ENCODE data around the gene RIT2. TPM values are rescaled to one million over a fixed set of nuclear protein-coding genes. Genes with fewer than 3 reads are reported as not detected.

The RIT2 gene
- total RNA-seq, 1 experiment from 2014 or later, result 1.5 TPM

DNA sequence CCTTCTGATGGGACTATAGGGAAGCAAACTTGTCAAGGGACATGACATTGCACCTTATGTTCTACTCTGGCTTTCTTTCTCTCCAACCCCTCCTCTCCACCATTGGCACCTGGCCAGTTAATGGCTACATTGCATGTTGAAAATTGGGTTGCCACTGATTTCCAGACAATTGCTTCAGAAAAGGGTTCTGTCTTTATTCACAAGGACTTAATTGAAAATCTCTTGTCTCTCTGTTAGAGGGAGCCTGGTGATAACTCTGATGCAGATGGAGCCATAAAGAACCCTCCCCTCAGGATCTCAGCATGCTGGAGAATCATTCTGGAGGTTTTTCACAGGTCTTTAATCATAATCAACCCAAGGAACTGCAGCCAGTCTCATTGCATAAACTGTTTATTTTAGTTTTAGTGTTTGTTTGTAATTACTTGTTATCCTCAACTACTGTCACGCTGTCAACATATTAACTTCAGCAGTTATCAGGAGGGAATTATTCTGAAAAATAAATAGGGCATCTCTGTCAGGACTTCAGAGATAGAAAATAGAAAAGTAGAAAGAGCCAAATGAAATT lies 316.8 kb downstream of the RIT2 start:
- no peak overlapping the region for H3K4me3 Mint-ChIP-seq
- ChIA-PET CTCF (no interaction called here), POLR2A (no interaction called here)
- no peak overlapping the region for H3K27ac Mint-ChIP-seq
- H3K27me3 Mint-ChIP-seq (ENCODE audit: low read depth), result no peaks in the 10 kb centered on the region
- DNase-seq (ENCODE audit: low spot score), result no peak
- H3K9me3 Mint-ChIP-seq, result peaks cover 13% of the 10 kb centered on the region
- no peak for ATAC-seq
- H3K36me3 Mint-ChIP-seq, result peaks cover 13% of the 10 kb centered on the region
- H3K4me1 Mint-ChIP-seq, result peaks cover 22% of the 10 kb centered on the region
- TF ChIP-seq, protein P1, sequence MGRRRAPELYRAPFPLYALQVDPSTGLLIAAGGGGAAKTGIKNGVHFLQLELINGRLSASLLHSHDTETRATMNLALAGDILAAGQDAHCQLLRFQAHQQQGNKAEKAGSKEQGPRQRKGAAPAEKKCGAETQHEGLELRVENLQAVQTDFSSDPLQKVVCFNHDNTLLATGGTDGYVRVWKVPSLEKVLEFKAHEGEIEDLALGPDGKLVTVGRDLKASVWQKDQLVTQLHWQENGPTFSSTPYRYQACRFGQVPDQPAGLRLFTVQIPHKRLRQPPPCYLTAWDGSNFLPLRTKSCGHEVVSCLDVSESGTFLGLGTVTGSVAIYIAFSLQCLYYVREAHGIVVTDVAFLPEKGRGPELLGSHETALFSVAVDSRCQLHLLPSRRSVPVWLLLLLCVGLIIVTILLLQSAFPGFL (CRISPR knock-in tag; IDR thresholded peaks at IDR 0.05; ENCODE audit: borderline replicate concordance), result no peak
- TF ChIP-seq, protein P2, sequence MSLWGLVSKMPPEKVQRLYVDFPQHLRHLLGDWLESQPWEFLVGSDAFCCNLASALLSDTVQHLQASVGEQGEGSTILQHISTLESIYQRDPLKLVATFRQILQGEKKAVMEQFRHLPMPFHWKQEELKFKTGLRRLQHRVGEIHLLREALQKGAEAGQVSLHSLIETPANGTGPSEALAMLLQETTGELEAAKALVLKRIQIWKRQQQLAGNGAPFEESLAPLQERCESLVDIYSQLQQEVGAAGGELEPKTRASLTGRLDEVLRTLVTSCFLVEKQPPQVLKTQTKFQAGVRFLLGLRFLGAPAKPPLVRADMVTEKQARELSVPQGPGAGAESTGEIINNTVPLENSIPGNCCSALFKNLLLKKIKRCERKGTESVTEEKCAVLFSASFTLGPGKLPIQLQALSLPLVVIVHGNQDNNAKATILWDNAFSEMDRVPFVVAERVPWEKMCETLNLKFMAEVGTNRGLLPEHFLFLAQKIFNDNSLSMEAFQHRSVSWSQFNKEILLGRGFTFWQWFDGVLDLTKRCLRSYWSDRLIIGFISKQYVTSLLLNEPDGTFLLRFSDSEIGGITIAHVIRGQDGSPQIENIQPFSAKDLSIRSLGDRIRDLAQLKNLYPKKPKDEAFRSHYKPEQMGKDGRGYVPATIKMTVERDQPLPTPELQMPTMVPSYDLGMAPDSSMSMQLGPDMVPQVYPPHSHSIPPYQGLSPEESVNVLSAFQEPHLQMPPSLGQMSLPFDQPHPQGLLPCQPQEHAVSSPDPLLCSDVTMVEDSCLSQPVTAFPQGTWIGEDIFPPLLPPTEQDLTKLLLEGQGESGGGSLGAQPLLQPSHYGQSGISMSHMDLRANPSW (CRISPR knock-in tag; conservative IDR thresholded peaks at IDR 0.05; ENCODE audit: low read depth), result no peak
- no peak for TF ChIP-seq ESRRA (CRISPR knock-in tag; IDR thresholded peaks at IDR 0.05; ENCODE audit: borderline replicate concordance)
- TF ChIP-seq FOXJ3 (CRISPR knock-in tag; IDR thresholded peaks at IDR 0.05; ENCODE audit: borderline replicate concordance), result no peak
- no peak for TF ChIP-seq ZNF121 (CRISPR knock-in tag; IDR thresholded peaks at IDR 0.05)
- TF ChIP-seq, protein P3, sequence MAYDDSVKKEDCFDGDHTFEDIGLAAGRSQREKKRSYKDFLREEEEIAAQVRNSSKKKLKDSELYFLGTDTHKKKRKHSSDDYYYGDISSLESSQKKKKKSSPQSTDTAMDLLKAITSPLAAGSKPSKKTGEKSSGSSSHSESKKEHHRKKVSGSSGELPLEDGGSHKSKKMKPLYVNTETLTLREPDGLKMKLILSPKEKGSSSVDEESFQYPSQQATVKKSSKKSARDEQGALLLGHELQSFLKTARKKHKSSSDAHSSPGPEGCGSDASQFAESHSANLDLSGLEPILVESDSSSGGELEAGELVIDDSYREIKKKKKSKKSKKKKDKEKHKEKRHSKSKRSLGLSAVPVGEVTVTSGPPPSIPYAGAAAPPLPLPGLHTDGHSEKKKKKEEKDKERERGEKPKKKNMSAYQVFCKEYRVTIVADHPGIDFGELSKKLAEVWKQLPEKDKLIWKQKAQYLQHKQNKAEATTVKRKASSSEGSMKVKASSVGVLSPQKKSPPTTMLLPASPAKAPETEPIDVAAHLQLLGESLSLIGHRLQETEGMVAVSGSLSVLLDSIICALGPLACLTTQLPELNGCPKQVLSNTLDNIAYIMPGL (CRISPR knock-in tag; IDR thresholded peaks at IDR 0.05), result no peak
- TF ChIP-seq NFE2L1 (CRISPR knock-in tag; IDR thresholded peaks at IDR 0.05), result no peak
- TF ChIP-seq, protein P4, sequence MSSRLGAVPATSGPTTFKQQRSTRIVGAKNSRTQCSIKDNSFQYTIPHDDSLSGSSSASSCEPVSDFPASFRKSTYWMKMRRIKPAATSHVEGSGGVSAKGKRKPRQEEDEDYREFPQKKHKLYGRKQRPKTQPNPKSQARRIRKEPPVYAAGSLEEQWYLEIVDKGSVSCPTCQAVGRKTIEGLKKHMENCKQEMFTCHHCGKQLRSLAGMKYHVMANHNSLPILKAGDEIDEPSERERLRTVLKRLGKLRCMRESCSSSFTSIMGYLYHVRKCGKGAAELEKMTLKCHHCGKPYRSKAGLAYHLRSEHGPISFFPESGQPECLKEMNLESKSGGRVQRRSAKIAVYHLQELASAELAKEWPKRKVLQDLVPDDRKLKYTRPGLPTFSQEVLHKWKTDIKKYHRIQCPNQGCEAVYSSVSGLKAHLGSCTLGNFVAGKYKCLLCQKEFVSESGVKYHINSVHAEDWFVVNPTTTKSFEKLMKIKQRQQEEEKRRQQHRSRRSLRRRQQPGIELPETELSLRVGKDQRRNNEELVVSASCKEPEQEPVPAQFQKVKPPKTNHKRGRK (CRISPR knock-in tag; IDR thresholded peaks at IDR 0.05; ENCODE audit: borderline replicate concordance), result no peak
- TF ChIP-seq ZNF281 (CRISPR knock-in tag; IDR thresholded peaks at IDR 0.05), result no peak
- TF ChIP-seq NFATC4 (CRISPR knock-in tag; IDR thresholded peaks at IDR 0.05), result no peak
- TF ChIP-seq CREM (CRISPR knock-in tag; IDR thresholded peaks at IDR 0.05), result no peak
- no peak for TF ChIP-seq ZNF263 (CRISPR knock-in tag; IDR thresholded peaks at IDR 0.05; ENCODE audit: low read depth)
- TF ChIP-seq IRF2 (CRISPR knock-in tag; IDR thresholded peaks at IDR 0.05; ENCODE audit: borderline replicate concordance, low read depth), result no peak
- no peak for TF ChIP-seq ZNF425 (CRISPR knock-in tag; conservative IDR thresholded peaks at IDR 0.05)
- no peak for TF ChIP-seq PRDM15 (CRISPR knock-in tag; IDR thresholded peaks at IDR 0.05)
- TF ChIP-seq E2F4 (CRISPR knock-in tag; IDR thresholded peaks at IDR 0.05; ENCODE audit: borderline replicate concordance, low read depth), result no peak
- TF ChIP-seq, protein P5, sequence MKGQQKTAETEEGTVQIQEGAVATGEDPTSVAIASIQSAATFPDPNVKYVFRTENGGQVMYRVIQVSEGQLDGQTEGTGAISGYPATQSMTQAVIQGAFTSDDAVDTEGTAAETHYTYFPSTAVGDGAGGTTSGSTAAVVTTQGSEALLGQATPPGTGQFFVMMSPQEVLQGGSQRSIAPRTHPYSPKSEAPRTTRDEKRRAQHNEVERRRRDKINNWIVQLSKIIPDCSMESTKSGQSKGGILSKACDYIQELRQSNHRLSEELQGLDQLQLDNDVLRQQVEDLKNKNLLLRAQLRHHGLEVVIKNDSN (CRISPR knock-in tag; IDR thresholded peaks at IDR 0.05), result no peak

All from WTC11 (cell line).